GM12865 (cell line): ENCODE data around the gene FOXJ1.
A peak's percentile ranks its signal among the peaks of the same experiment; 100 is the strongest.

Source experiments
- DNase-seq: peaks from one replicate; pipeline ENCODE4 v3.0.0; 2010; ENCODE audit warnings: low read depth
- H3K4me3 ChIP-seq: 2 replicates; pipeline ENCODE4 v1.5.1; 2011; ENCODE audit warnings: mild to moderate bottlenecking, low read depth, low read length, control low read depth
- TF ChIP-seq, protein P1 (sequence below): IDR thresholded peaks from 2 replicates; pipeline ENCODE4 v1.5.1; 2011; ENCODE audit warnings: low read length, control low read depth, low read depth, inconsistent platforms; ENCODE audit not compliant: insufficient read depth; ENCODE audit errors: missing control alignments

The FOXJ1 gene

GRCh38 chr17:76115138-76115754 is 25.8 kb downstream of the FOXJ1 start:
- TF ChIP-seq, protein P1, sequence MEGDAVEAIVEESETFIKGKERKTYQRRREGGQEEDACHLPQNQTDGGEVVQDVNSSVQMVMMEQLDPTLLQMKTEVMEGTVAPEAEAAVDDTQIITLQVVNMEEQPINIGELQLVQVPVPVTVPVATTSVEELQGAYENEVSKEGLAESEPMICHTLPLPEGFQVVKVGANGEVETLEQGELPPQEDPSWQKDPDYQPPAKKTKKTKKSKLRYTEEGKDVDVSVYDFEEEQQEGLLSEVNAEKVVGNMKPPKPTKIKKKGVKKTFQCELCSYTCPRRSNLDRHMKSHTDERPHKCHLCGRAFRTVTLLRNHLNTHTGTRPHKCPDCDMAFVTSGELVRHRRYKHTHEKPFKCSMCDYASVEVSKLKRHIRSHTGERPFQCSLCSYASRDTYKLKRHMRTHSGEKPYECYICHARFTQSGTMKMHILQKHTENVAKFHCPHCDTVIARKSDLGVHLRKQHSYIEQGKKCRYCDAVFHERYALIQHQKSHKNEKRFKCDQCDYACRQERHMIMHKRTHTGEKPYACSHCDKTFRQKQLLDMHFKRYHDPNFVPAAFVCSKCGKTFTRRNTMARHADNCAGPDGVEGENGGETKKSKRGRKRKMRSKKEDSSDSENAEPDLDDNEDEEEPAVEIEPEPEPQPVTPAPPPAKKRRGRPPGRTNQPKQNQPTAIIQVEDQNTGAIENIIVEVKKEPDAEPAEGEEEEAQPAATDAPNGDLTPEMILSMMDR: no peak
- no peak for DNase-seq
- no peak overlapping the region for H3K4me3 ChIP-seq

DNA sequence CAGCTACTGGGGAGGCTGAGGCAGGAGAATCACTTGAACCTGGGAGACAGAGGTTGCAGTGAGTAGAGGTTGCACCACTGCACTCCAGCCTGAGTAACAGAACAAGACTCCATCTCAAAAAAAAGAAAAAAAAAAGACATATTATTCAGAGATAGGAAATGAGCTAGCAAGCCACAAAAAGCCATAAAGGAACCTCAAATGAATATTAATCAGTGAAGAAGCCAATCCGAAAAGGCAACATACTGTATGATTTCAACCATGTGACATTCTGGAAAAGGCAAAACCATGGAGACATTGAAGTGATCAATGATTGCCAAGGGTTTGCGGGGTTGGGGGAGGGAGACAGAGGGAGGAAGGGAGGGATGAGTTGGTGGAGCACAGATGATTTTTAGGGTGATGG is 29.1 kb downstream of the FOXJ1 start:
- TF ChIP-seq, protein P1: no peak
- H3K4me3 ChIP-seq: no peak overlapping the region
- DNase-seq: no peak

DNA sequence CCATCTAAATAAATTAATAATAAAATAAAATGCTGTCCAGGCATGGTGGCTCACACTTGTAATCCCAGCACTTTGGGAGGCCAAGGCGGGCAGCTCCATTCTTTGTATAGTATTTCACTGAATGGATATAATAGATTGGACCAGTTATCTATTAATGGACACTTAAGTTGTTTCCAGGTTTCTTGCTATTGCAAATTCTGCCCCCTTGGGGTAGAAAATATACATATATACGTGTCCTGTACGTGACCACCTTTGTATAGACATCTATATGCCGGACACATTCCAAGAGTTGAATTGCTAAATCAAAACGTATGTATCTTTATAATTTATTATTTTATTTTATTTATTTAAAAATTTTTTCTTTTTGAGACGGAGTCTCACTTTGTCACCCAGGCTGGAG is 33.5 kb downstream of the FOXJ1 start:
- TF ChIP-seq, protein P1: no peak
- peak; percentile 35 for DNase-seq

GRCh38 chr17:76106703-76107102 is 34.3 kb downstream of the FOXJ1 start:
- DNase-seq: no peak
- TF ChIP-seq, protein P1: no peak
- no peak overlapping the region for H3K4me3 ChIP-seq

More for the DNA sequence above, 33.5 kb downstream of the FOXJ1 start:
- H3K4me3 ChIP-seq: no peak overlapping the region

- H3K4me3 ChIP-seq: no peak overlapping the region
- no peak for DNase-seq
- TF ChIP-seq, protein P1: no peak
Observed at GRCh38 chr17:76104896-76105231, 36.2 kb downstream of the FOXJ1 start.

DNA sequence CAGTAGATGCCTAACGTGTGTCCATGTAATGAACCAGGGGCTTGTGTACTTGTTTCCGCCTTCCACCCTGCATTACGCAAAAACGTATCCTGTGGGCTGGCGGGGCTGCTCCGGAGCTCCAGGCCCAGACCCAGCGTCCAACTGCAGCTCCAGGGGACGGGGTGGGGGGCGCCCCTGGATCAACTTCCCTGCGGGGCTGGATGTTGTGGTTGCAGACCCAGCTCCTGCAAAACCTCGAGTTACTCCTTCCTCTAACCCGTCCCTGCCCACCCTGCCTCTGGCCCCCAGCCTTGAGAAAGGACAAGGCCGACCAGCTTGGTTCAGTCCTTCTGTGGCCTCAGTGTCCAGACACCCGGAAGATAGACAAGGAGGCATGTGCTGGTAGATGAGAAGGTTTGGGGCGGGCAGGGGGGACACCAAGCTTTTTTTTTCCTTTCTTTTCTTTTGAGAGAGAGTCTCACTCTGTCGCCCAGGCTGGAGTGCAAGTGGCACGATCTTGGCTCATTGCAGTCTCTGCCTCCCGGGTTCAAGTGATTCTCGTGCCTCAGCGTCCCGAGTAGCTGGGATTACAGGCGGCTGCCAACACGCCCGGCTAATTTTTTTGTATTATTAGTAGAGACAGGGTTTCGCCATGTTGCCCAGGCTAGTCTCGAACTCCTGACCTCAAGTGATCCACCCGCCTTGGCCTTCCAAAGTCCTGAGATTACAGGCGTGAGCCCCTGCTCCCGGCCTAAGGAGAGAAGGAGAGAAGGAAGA is 36.7 kb downstream of the FOXJ1 start:
- TF ChIP-seq, protein P1: no peak
- no peak for DNase-seq
- H3K4me3 ChIP-seq: peak overlapping the region; percentile 61
